Astrocyte (in vitro differentiated cells and primary cell): ENCODE data around the gene PCSK5. TPM values are rescaled to one million over a fixed set of nuclear protein-coding genes. Genes with fewer than 3 reads are reported as not detected.

ENCODE experiments used
- DNase-seq: peaks from one replicate; pipeline ENCODE4 v3.0.0-alpha.2; 2010; ENCODE audit warnings: low read depth
- FAIRE-seq: peaks from 2 replicates; lab custom pipeline; 2011; peaks lifted over from hg19 to GRCh38; lab: Jason Lieb, UNC
- H2AFZ ChIP-seq: 2 replicates; pipeline ENCODE4 v1.6.0; 2012; ENCODE audit warnings: low read depth, low read length, inconsistent platforms
- H3K27ac ChIP-seq: 2 replicates; pipeline ENCODE4 v1.5.1; 2011; ENCODE audit warnings: low read depth, low read length, inconsistent platforms
- H3K27me3 ChIP-seq: 2 replicates; pipeline ENCODE4 v1.6.0; 2011; ENCODE audit warnings: low read length, inconsistent platforms; ENCODE audit not compliant: insufficient read depth
- H3K36me3 ChIP-seq: 2 replicates; pipeline ENCODE4 v1.5.1; 2011; ENCODE audit warnings: low read length, inconsistent platforms; ENCODE audit not compliant: insufficient read depth
- H3K4me1 ChIP-seq: 2 replicates; pipeline ENCODE4 v1.5.1; 2011; ENCODE audit warnings: low read length, inconsistent platforms; ENCODE audit not compliant: insufficient read depth
- H3K4me2 ChIP-seq: 2 replicates; pipeline ENCODE4 v1.6.0; 2012; ENCODE audit warnings: low read length, inconsistent platforms
- H3K4me3 ChIP-seq: 2 replicates; pipeline ENCODE4 v1.5.1; 2011; ENCODE audit warnings: low read depth, mild to moderate bottlenecking, low read length, inconsistent platforms; ENCODE audit not compliant: insufficient read depth
- H3K79me2 ChIP-seq: 2 replicates; pipeline ENCODE4 v1.6.0; 2012; ENCODE audit warnings: mild to moderate bottlenecking, low read length, inconsistent platforms; ENCODE audit not compliant: insufficient read depth
- H3K9ac ChIP-seq: 2 replicates; pipeline ENCODE4 v1.6.0; 2012; ENCODE audit warnings: mild to moderate bottlenecking, low read length, inconsistent platforms
- H3K9me3 ChIP-seq: 2 replicates; pipeline ENCODE4 v1.5.1; 2012; ENCODE audit warnings: low read depth, mild to moderate bottlenecking, low read length, inconsistent platforms; ENCODE audit not compliant: insufficient read depth
- H4K20me1 ChIP-seq: 2 replicates; pipeline ENCODE4 v1.6.0; 2012; ENCODE audit warnings: low read length, inconsistent platforms; ENCODE audit not compliant: insufficient read depth
- H3K27ac Mint-ChIP-seq: one replicate; pipeline ENCODE4 v1.8.0; 2021; ENCODE audit warnings: mild to moderate bottlenecking, mixed read lengths; ENCODE audit not compliant: unreplicated experiment
- H3K27me3 Mint-ChIP-seq: one replicate; pipeline ENCODE4 v1.8.0; 2021; ENCODE audit warnings: low read depth, mixed read lengths; ENCODE audit not compliant: unreplicated experiment
- H3K36me3 Mint-ChIP-seq: one replicate; pipeline ENCODE4 v1.8.0; 2021; ENCODE audit warnings: low read depth, mixed read lengths; ENCODE audit not compliant: unreplicated experiment
- H3K4me1 Mint-ChIP-seq: one replicate; pipeline ENCODE4 v1.8.0; 2021; ENCODE audit warnings: low read depth, mixed read lengths; ENCODE audit not compliant: unreplicated experiment
- H3K4me3 Mint-ChIP-seq: one replicate; pipeline ENCODE4 v1.8.0; 2021; ENCODE audit warnings: mild to moderate bottlenecking, moderate library complexity, mixed read lengths; ENCODE audit not compliant: unreplicated experiment
- H3K9me3 Mint-ChIP-seq: one replicate; pipeline ENCODE4 v1.8.0; 2021; ENCODE audit warnings: mild to moderate bottlenecking, mixed read lengths; ENCODE audit not compliant: unreplicated experiment
- CTCF ChIP-seq: IDR thresholded peaks from 2 replicates; pipeline ENCODE4 v1.5.1; 2011; ENCODE audit warnings: low read depth, mild to moderate bottlenecking, inconsistent platforms, low read length, moderate library complexity; ENCODE audit not compliant: insufficient read depth
- EZH2 ChIP-seq: IDR thresholded peaks from 2 replicates; pipeline ENCODE4 v1.6.1; 2012; ENCODE audit warnings: mild to moderate bottlenecking, low read length, inconsistent platforms; ENCODE audit not compliant: insufficient read depth
- total RNA-seq: library from RNA; stranded (reverse); gene quantifications from 2 replicates; pipeline ENCODE4 v1.2.1, GENCODE V29; 2021

PCSK5 gene
- total RNA-seq, 1 donor from 2014 or later: 13.1 TPM

- Mint-ChIP-seq H3K27ac (no peak overlapping the region), H3K4me1 (peaks cover 5% of the 10 kb centered on the region), H3K9me3 (peaks cover 5% of the 10 kb centered on the region), H3K27me3 (peaks cover 28% of the 10 kb centered on the region), H3K4me3 (no peak overlapping the region), H3K36me3 (no peaks in the 10 kb centered on the region)
- TF ChIP-seq EZH2 (no peak), CTCF (no peak)
- Histone ChIP-seq H2AFZ (no peak overlapping the region), H4K20me1 (no peaks in the 10 kb centered on the region), H3K36me3 (no peaks in the 10 kb centered on the region), H3K4me2 (no peak overlapping the region), H3K27ac (no peak overlapping the region), H3K79me2 (no peaks in the 10 kb centered on the region), H3K9me3 (no peaks in the 10 kb centered on the region), H3K27me3 (peaks cover 8% of the 10 kb centered on the region), H3K9ac (no peak overlapping the region), H3K4me1 (no peaks in the 10 kb centered on the region), H3K4me3 (no peak overlapping the region)
- DNase-seq (no peak), FAIRE-seq (no peak)
Measured at GRCh38 chr9:76363032-76363395, 472.5 kb downstream of the PCSK5 start.

DNA sequence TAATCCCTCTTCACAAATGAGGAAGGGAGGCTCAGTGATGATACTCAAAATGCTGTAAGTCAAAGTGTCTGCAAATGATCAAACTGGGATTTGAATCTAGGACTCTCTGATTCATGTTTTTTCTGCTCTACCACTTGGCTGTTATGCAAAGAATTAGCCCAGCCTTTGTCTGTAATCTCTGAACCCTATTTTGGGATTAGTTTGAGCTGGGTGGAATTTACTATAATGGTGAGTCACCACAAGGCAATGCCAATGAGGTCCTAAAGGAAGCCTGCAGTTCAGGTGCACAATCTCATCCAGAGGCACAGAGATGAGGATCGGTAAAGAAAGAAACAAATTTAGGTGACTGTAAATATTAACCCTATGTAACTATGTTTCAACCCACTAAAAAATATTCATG is 474.6 kb downstream of the PCSK5 start:
- Mint-ChIP-seq H3K27ac (no peak overlapping the region), H3K27me3 (peaks cover 10% of the 10 kb centered on the region), H3K9me3 (no peaks in the 10 kb centered on the region), H3K4me1 (peaks cover 9% of the 10 kb centered on the region), H3K4me3 (no peak overlapping the region), H3K36me3 (no peaks in the 10 kb centered on the region)
- H3K27me3 ChIP-seq: peaks cover under 1% of the 10 kb centered on the region
- DNase-seq (peak; percentile 71), FAIRE-seq (peak; percentile 76)
- H3K4me3 ChIP-seq: no peak overlapping the region
- no peaks in the 10 kb centered on the region for H3K36me3 ChIP-seq
- H2AFZ ChIP-seq: no peak overlapping the region
- peaks cover 6% of the 10 kb centered on the region for H3K4me1 ChIP-seq
- TF ChIP-seq EZH2 (no peak), CTCF (no peak)
- no peaks in the 10 kb centered on the region for H4K20me1 ChIP-seq
- H3K9ac ChIP-seq: no peak overlapping the region
- H3K79me2 ChIP-seq: no peaks in the 10 kb centered on the region
- no peaks in the 10 kb centered on the region for H3K9me3 ChIP-seq
- H3K4me2 ChIP-seq: no peak overlapping the region
- H3K27ac ChIP-seq: no peak overlapping the region

DNA sequence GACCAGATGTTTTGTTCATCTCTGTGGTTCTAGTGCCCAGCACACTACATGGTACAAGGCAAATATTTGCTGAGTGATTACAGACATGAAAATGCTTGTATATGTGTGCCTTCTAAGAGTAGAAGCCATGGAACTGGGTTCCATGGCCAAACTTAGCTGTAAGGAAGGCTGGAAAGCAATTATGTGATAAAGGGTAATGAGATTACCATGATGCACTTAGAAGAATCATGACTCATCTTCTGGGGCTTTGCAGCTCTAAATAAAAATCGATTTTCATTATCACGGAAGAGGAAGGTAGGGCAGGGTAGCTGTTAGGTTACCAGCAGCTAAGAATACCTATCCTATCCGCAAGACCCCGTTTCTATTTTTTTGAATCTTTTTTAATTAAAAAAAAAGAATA is 475.8 kb downstream of the PCSK5 start:
- H3K9me3 Mint-ChIP-seq: no peaks in the 10 kb centered on the region
- H3K27ac ChIP-seq: no peak overlapping the region
- H3K27ac Mint-ChIP-seq: no peak overlapping the region
- TF ChIP-seq EZH2 (no peak), CTCF (no peak)
- no peaks in the 10 kb centered on the region for H3K79me2 ChIP-seq
- peaks cover 9% of the 10 kb centered on the region for H3K4me1 Mint-ChIP-seq
- H2AFZ ChIP-seq: no peak overlapping the region
- H4K20me1 ChIP-seq: no peaks in the 10 kb centered on the region
- H3K27me3 ChIP-seq: no peaks in the 10 kb centered on the region
- H3K9me3 ChIP-seq: no peaks in the 10 kb centered on the region
- H3K9ac ChIP-seq: no peak overlapping the region
- H3K36me3 Mint-ChIP-seq: no peaks in the 10 kb centered on the region
- H3K27me3 Mint-ChIP-seq: peaks cover 10% of the 10 kb centered on the region
- no peak overlapping the region for H3K4me3 Mint-ChIP-seq
- no peak overlapping the region for H3K4me3 ChIP-seq
- H3K4me1 ChIP-seq: peaks cover 9% of the 10 kb centered on the region
- no peak overlapping the region for H3K4me2 ChIP-seq
- FAIRE-seq (no peak), DNase-seq (no peak)
- H3K36me3 ChIP-seq: no peaks in the 10 kb centered on the region
